Measurements from ENCODE around the gene YWHAB. TPM values are rescaled to one million over a fixed set of nuclear protein-coding genes. Genes with fewer than 3 reads are reported as not detected.

Gene YWHAB
- total and polyA plus RNA-seq, 2 donors (not counting 3 experiments of a cell fraction or from before 2014, with no cell fraction given) = 65.9 to 255 TPM

DNA sequence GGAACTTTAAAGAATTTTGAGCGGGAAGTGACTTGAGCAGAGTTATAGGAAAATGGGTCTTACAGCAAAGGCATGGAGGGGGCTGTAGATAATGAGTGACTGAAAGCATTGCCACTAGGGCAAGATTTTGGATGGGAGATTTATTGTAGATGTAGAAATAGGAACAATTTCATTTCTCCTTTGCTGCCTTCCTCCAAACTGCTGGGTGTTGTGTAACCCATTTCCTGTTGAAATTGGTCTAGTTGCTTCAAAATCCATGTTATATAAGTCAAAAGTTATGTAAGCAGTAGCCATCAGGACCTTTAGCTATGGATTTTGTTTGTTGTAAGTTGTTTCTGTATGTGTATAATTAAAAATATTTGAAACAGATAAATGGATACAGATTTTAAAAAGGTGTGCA lies 11.1 kb downstream of the YWHAB start:
- Histone ChIP-seq H3K27ac (ENCODE audit: insufficient read depth, low read depth, low read length) (no peak overlapping the region), H3K9me1 (replicated peaks; ENCODE audit: control insufficient read depth, extremely low read depth, insufficient read depth, low read length) (no peaks in the 10 kb centered on the region), H3K36me3 (ENCODE audit: control insufficient read depth in 2 of 2, extremely low read depth in 1 of 2, insufficient read depth in 2 of 2, low read length in 2 of 2) (peaks cover 2 to 5% of the 10 kb centered on the region in 2 experiments), H3K9me3 (replicated peaks; ENCODE audit: control insufficient read depth, insufficient read depth, low read length) (no peaks in the 10 kb centered on the region), H3K9ac (replicated peaks; ENCODE audit: extremely low read depth, insufficient read depth, low read length) (no peak overlapping the region), H3K27me3 (ENCODE audit: control insufficient read depth in 2 of 2, insufficient read depth in 2 of 2, low read length in 2 of 2) (no peaks in the 10 kb centered on the region), H3K4me2 (ENCODE audit: insufficient read depth, low read length) (no peak overlapping the region), H3K4me3 (replicated peaks in 1 of 3; ENCODE audit: insufficient read depth in 1 of 3, low read depth in 1 of 3, low read length in 3 of 3) (no peak overlapping the region), H3K79me2 (ENCODE audit: control insufficient read depth, insufficient read depth, low read length) (peaks cover 100% of the 10 kb centered on the region), H3K4me1 (ENCODE audit: control insufficient read depth, extremely low read depth, insufficient read depth, low read length) (peaks cover 12% of the 10 kb centered on the region), H4K20me1 (replicated peaks; ENCODE audit: control insufficient read depth, extremely low read depth, insufficient read depth, low read length) (peaks cover 48% of the 10 kb centered on the region), H2AFZ (ENCODE audit: low read depth, low read length) (no peak overlapping the region)
- no TSS peak for BruUV-seq (replicated peaks)
- DNase-seq (ENCODE audit: low read depth, low spot score) (no peak), FAIRE-seq (no peak)
- intact Hi-C loops (cut with micrococcal nuclease) (no loop called here), dilution Hi-C loops (cut with MboI; ENCODE audit: extremely low pct_ligation_motif_present, low sequenced_read_pairs) (no loop called here)
- ChIA-PET POLR2A (no interaction called here), CTCF (interaction anchor here (1.0 to 1.9 kb wide), 2 partner anchors 8 to 114 kb away, joined by 3 to 12 read pairs; no protein-coding TSS in a partner anchor)
- TF ChIP-seq GATA2 (IDR thresholded peaks at IDR 0.05; ENCODE audit: insufficient read depth, insufficient read length, low read depth, low read length) = no peak

DNA sequence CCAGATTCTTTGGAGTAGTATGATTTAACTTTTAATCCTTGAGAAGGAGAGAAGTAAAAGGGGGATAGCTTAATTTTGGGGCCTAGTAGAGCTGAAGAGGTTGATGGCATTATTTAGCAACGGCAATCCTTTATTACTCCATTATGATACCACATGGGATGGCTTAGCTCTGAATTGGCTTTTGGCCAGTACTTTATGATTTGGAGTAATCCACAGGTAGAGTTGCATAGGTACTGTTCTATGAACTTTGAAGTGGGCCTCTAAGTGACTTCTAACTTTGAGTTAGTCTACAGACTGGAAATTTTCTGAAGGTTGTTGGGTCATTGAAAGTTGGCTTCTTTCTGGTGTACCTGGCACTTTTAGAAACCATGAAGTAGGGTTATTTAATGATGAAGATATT lies 11.6 kb downstream of the YWHAB start:
- no peak overlapping the region for H3K4me3 ChIP-seq (replicated peaks in 1 of 3; ENCODE audit: insufficient read depth in 1 of 3, low read depth in 1 of 3, low read length in 3 of 3)
- H3K4me2 ChIP-seq (ENCODE audit: insufficient read depth, low read length) = no peak overlapping the region
- no TSS peak for BruUV-seq (replicated peaks)
- POLR2A ChIA-PET = no interaction called here
- H3K27me3 ChIP-seq (ENCODE audit: control insufficient read depth in 2 of 2, insufficient read depth in 2 of 2, low read length in 2 of 2) = no peaks in the 10 kb centered on the region
- FAIRE-seq (no peak), DNase-seq (ENCODE audit: low read depth, low spot score) (no peak)
- CTCF ChIA-PET = interaction anchor here (1.9 kb wide), 1 partner anchor 9 kb away, joined by 12 read pairs; no protein-coding TSS in a partner anchor
- no peaks in the 10 kb centered on the region for H3K9me1 ChIP-seq (replicated peaks; ENCODE audit: control insufficient read depth, extremely low read depth, insufficient read depth, low read length)
- peaks cover 2 to 8% of the 10 kb centered on the region in 2 experiments for H3K36me3 ChIP-seq (ENCODE audit: control insufficient read depth in 2 of 2, extremely low read depth in 1 of 2, insufficient read depth in 2 of 2, low read length in 2 of 2)
- intact Hi-C loops (cut with micrococcal nuclease) = no loop called here
- peaks cover 45% of the 10 kb centered on the region for H4K20me1 ChIP-seq (replicated peaks; ENCODE audit: control insufficient read depth, extremely low read depth, insufficient read depth, low read length)
- H3K4me1 ChIP-seq (ENCODE audit: control insufficient read depth, extremely low read depth, insufficient read depth, low read length) = peaks cover 12% of the 10 kb centered on the region
- H3K79me2 ChIP-seq (ENCODE audit: control insufficient read depth, insufficient read depth, low read length) = peaks cover 100% of the 10 kb centered on the region
- no peak overlapping the region for H3K27ac ChIP-seq (ENCODE audit: insufficient read depth, low read depth, low read length)
- H3K9me3 ChIP-seq (replicated peaks; ENCODE audit: control insufficient read depth, insufficient read depth, low read length) = no peaks in the 10 kb centered on the region
- TF ChIP-seq EZH2 (IDR thresholded peaks at IDR 0.05; ENCODE audit: borderline replicate concordance, low read depth, low read length, severe bottlenecking) (no peak), JUN (IDR thresholded peaks at IDR 0.05; ENCODE audit: borderline replicate concordance, insufficient read depth, insufficient read length, low read depth) (no peak), MAX (IDR thresholded peaks at IDR 0.05; ENCODE audit: insufficient read depth, insufficient read length) (no peak), MYC (IDR thresholded peaks at IDR 0.05; ENCODE audit: low read depth, low read length) (no peak), CTCF (IDR thresholded peaks at IDR 0.05; ENCODE audit: extremely low read depth in 1 of 2, insufficient read depth in 1 of 2, low read depth in 1 of 2, low read length in 2 of 2) (no peak), GATA2 (IDR thresholded peaks at IDR 0.05; ENCODE audit: insufficient read depth, insufficient read length, low read depth, low read length) (no peak), FOS (IDR thresholded peaks at IDR 0.05; ENCODE audit: borderline replicate concordance, insufficient read depth, low read length) (no peak), POLR2A (IDR thresholded peaks at IDR 0.05; ENCODE audit: low read depth, low read length) (no peak), POLR2AphosphoS5 (IDR thresholded peaks at IDR 0.05; ENCODE audit: insufficient read depth, low read depth, low read length) (no peak)
- H2AFZ ChIP-seq (ENCODE audit: low read depth, low read length) = no peak overlapping the region
- no peak overlapping the region for H3K9ac ChIP-seq (replicated peaks; ENCODE audit: extremely low read depth, insufficient read depth, low read length)
- dilution Hi-C loops (cut with MboI; ENCODE audit: extremely low pct_ligation_motif_present, low sequenced_read_pairs) = no loop called here
